ENCODE results near the gene PLEKHG4B.

PLEKHG4B gene

GRCh38 chr5:181160-181559, 89.2 kb downstream of the PLEKHG4B start:
- no peaks in the 10 kb centered on the region for H3K9me3 Mint-ChIP-seq
- peaks cover 3% of the 10 kb centered on the region for H3K27me3 Mint-ChIP-seq
- H3K27ac Mint-ChIP-seq: no peak overlapping the region
- H3K36me3 Mint-ChIP-seq (ENCODE audit: low read depth): no peaks in the 10 kb centered on the region
- H3K4me3 Mint-ChIP-seq: no peak overlapping the region
- no peak for DNase-seq
- H3K4me1 Mint-ChIP-seq (ENCODE audit: low read depth): no peaks in the 10 kb centered on the region

DNA sequence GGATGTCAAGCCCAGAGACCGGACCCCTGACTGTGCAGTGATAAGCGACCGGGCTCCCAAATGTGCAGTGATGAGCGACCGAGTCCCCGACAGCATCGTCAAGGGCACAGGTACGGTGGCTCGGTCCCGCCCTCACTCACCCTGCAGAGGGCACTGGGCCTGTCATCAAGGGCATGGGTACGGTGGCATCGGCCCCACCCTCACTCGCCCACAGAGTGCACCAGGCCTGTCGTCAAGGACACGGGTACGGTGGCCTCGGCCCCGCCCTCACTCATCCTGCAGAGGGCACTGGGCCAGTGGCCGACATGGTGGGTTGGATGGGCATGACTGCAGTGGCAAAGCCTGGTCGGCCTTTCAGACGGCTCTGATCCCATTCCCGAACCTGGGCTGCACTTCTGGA, 89.6 kb downstream of the PLEKHG4B start:
- Mint-ChIP-seq H3K9me3 (no peaks in the 10 kb centered on the region), H3K27me3 (peaks cover 3% of the 10 kb centered on the region)

GRCh38 chr5:182126-182525, 90.2 kb downstream of the PLEKHG4B start:
- H3K4me1 Mint-ChIP-seq (ENCODE audit: low read depth): no peaks in the 10 kb centered on the region
- H3K27ac Mint-ChIP-seq: no peak overlapping the region
- no peak for DNase-seq
- H3K36me3 Mint-ChIP-seq (ENCODE audit: low read depth): no peaks in the 10 kb centered on the region
- H3K9me3 Mint-ChIP-seq: no peaks in the 10 kb centered on the region
- H3K27me3 Mint-ChIP-seq: peaks cover 3% of the 10 kb centered on the region
- H3K4me3 Mint-ChIP-seq: no peak overlapping the region

More for the DNA sequence above, 89.6 kb downstream of the PLEKHG4B start:
- DNase-seq: no peak
- Mint-ChIP-seq H3K27ac (no peak overlapping the region), H3K4me1 (ENCODE audit: low read depth) (no peaks in the 10 kb centered on the region), H3K36me3 (ENCODE audit: low read depth) (no peaks in the 10 kb centered on the region), H3K4me3 (no peak overlapping the region)

- Mint-ChIP-seq H3K27ac (no peak overlapping the region), H3K36me3 (ENCODE audit: low read depth) (no peaks in the 10 kb centered on the region), H3K27me3 (peaks cover 7% of the 10 kb centered on the region), H3K4me3 (no peak overlapping the region), H3K9me3 (no peaks in the 10 kb centered on the region), H3K4me1 (ENCODE audit: low read depth) (peaks cover 8% of the 10 kb centered on the region)
- DNase-seq: no peak
These were observed 92.5 kb downstream of the PLEKHG4B start for GRCh38 chr5:184471-184870.

DNA sequence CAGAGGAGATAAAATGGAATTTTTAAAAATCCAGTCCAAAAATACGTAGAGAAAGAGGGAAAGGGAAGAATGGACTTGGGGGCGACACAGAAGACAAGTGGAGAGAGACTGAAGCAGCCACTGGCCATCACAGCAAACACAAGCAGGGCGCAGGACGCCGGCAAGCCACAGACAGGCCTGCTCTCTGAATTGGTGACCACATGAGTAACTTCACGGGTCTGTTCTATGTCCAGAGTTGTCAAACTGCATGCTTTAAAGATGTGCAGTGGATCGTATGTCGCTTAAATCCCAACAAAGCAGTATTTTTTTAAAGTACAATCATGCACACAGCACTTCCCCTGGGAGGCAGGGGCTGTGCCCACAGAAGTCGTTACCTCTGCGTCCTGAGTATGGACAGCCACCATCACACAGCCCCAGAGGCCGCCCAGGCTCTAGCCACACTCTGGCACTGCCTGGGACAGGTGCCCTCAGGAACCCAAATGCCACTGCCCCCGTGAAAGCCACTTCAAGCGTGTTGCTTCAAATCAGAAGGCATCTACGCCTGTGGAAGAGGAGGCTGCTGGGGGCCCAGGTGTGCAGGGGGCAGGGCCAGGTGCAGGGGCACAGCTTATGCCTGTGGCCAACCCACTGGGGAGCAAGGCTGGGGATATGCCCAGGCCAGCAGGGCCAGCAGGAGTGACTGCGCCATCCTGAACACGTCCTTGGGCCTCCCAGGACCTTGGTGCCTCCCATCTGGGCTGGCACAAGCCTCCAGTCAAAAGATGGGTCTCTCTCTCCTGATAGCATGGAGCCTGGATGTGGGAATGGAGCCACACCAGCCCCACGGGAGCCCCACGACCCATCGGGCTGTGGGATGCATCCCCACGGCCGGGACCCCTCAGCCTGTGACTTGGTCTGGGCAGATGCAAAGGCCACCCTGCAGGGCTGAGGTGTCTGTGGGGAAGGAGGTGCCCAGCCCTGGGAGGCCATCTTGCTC, 93.4 kb downstream of the PLEKHG4B start:
- Mint-ChIP-seq H3K27me3 (peaks cover 10% of the 10 kb centered on the region), H3K4me1 (ENCODE audit: low read depth) (peaks cover 9% of the 10 kb centered on the region), H3K36me3 (ENCODE audit: low read depth) (no peaks in the 10 kb centered on the region), H3K4me3 (no peak overlapping the region), H3K27ac (no peak overlapping the region), H3K9me3 (no peaks in the 10 kb centered on the region)
- no peak for DNase-seq

DNA sequence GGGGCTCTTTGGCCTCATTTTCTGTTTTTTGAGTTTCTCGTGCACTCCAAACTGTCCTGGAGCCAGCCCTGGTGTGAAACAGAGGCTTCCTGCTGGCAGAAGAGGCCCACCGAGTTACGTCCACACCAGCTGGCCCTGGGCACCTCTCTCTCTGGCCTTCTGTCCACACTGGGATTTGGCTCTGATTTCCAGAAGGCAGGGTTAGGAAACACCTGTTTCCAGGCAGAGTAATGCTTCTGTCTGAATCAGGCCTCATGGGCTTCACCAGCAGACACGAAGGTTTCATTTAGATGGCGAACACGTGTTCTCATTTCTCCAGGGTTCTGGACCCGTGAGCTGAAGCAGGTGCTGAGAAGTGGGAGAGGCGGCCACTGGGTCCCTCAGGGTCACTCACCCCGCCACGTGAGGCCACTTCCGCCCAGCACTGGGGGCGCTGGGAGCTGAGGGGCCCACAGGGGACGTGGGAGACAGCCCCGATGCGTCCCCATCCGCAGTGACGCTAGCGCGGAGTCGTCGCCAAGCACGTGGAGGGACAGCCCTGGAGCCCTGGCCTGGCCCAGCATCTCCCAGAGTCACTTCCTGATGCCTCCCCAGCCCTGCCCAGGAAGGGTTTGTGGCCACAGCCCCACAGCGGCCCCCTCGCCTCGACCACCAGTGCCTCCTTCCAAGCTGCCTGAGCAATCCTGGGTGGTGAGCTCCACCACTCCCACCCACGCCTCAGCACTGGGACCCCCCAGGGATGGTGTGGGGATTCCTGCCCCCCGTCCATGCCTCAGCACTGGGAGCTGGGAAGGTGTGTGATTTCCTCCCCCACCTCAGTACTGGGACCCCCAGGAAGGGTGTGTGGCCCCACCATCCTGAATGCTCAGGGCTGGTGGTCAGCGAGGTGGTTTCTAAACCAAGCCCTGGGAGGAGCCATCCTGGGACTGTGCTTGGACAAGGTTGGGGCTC, 94.4 kb downstream of the PLEKHG4B start:
- Mint-ChIP-seq H3K4me3 (no peak overlapping the region), H3K4me1 (ENCODE audit: low read depth) (peaks cover 14% of the 10 kb centered on the region), H3K27me3 (peaks cover 14% of the 10 kb centered on the region), H3K9me3 (no peaks in the 10 kb centered on the region), H3K27ac (no peak overlapping the region), H3K36me3 (ENCODE audit: low read depth) (no peaks in the 10 kb centered on the region)
- no peak for DNase-seq

DNA sequence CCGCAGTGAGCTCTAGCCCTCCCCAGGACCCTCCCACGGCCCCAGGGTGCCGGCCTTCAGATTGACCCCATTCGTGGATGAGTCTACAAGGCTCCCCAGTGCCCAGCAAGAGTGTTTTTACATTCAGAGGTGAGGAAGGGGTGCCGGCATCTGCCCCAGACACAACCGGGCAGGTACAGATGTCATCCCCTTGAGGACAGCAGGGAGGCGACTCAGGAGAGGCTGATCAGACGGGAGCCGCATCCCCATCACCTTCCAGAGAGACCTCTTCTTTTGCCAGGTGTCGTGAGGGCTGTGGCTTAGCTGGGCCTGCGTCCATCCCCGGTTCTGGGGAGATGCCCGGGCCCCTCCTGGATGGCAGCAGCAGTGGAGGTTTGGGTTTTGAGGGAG, 95.1 kb downstream of the PLEKHG4B start:
- Mint-ChIP-seq H3K27ac (no peak overlapping the region), H3K27me3 (peaks cover 14% of the 10 kb centered on the region), H3K36me3 (ENCODE audit: low read depth) (no peaks in the 10 kb centered on the region), H3K4me3 (no peak overlapping the region), H3K4me1 (ENCODE audit: low read depth) (peaks cover 14% of the 10 kb centered on the region), H3K9me3 (no peaks in the 10 kb centered on the region)
- no peak for DNase-seq

DNA sequence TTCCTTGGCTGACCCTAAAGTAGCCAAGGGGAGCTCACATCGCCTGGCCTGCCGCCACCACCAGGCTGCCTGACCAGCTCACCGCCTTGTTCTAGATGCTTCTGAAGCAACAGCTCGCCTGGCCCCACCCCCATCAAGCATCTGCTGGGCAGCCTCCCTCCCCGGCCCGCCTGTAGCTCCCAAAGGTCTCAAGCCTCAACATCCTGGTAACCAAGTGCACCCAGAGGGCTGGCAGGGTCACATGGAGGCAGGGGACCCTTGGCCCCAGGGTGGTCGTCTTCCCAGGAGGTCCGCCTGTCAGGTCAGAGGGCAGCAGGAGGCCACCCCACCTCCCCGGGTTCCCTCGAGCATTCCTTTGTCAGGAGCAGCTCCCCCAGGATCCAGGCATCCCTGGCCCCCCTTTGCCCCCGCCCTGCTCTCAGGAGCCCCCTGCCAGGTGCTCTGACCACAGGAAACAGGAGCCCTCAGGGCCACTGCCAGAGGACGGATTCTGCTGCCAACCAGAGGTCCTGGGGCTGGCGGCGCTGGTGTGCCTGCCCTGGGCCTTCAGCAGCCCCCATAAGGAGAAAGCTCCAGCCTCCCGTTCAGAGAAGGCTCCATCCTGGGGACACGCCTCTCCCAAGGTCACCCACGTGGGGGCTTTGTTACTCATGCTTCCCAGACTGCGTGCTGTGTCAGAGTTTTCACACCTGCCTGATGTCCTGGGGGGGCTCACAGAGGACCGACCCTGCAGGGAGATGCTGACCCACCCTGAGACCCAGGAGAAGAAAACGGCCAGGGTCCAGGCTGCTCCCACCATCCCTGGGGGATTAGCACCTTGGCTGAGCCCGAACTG, 95.9 kb downstream of the PLEKHG4B start:
- no peak overlapping the region for H3K4me3 Mint-ChIP-seq
- H3K27ac Mint-ChIP-seq: no peak overlapping the region
- H3K27me3 Mint-ChIP-seq: peaks cover 22% of the 10 kb centered on the region
- peaks cover 14% of the 10 kb centered on the region for H3K4me1 Mint-ChIP-seq (ENCODE audit: low read depth)
- no peak for DNase-seq
- no peaks in the 10 kb centered on the region for H3K9me3 Mint-ChIP-seq
- H3K36me3 Mint-ChIP-seq (ENCODE audit: low read depth): no peaks in the 10 kb centered on the region

- no peaks in the 10 kb centered on the region for H3K9me3 Mint-ChIP-seq
- H3K4me3 Mint-ChIP-seq: no peak overlapping the region
- no peaks in the 10 kb centered on the region for H3K36me3 Mint-ChIP-seq (ENCODE audit: low read depth)
- no peak overlapping the region for H3K27ac Mint-ChIP-seq
- peaks cover 22% of the 10 kb centered on the region for H3K27me3 Mint-ChIP-seq
- peaks cover 14% of the 10 kb centered on the region for H3K4me1 Mint-ChIP-seq (ENCODE audit: low read depth)
- DNase-seq: peak; percentile 92
These were observed 96.8 kb downstream of the PLEKHG4B start for GRCh38 chr5:188488-189481.

- Mint-ChIP-seq H3K4me1 (ENCODE audit: low read depth) (peaks cover 14% of the 10 kb centered on the region), H3K27me3 (peaks cover 22% of the 10 kb centered on the region), H3K9me3 (no peaks in the 10 kb centered on the region), H3K27ac (no peak overlapping the region), H3K36me3 (ENCODE audit: low read depth) (no peaks in the 10 kb centered on the region), H3K4me3 (no peak overlapping the region)
- no peak for DNase-seq
These were observed 97.5 kb downstream of the PLEKHG4B start for GRCh38 chr5:189486-189885.

- Mint-ChIP-seq H3K27ac (no peak overlapping the region), H3K4me1 (ENCODE audit: low read depth) (peaks cover 14% of the 10 kb centered on the region), H3K4me3 (no peak overlapping the region), H3K36me3 (ENCODE audit: low read depth) (no peaks in the 10 kb centered on the region), H3K27me3 (peaks cover 22% of the 10 kb centered on the region), H3K9me3 (no peaks in the 10 kb centered on the region)
- no peak for DNase-seq
These were observed 98.0 kb downstream of the PLEKHG4B start for GRCh38 chr5:189976-190365.

GRCh38 chr5:190366-191035, 98.5 kb downstream of the PLEKHG4B start:
- Mint-ChIP-seq H3K27ac (no peak overlapping the region), H3K4me1 (ENCODE audit: low read depth) (peaks cover 17% of the 10 kb centered on the region)

More at GRCh38 chr5:190366-191035, 98.5 kb downstream of the PLEKHG4B start:
- Mint-ChIP-seq H3K4me3 (no peak overlapping the region), H3K9me3 (no peaks in the 10 kb centered on the region), H3K36me3 (ENCODE audit: low read depth) (no peaks in the 10 kb centered on the region), H3K27me3 (peaks cover 22% of the 10 kb centered on the region)
- no peak for DNase-seq
